Kidney glomerular epithelial cell (primary cell): ENCODE measurements around the gene RAP2B.
"Not testable (repeated sequence)": the region's sequence is repeated elsewhere in the genome, so short reads cannot be mapped to it uniquely, and the experiment has no call there.

ENCODE experiments used
- DNase-seq: peaks from one replicate; lab custom pipeline; 2025; lab: John Stamatoyannopoulos, UW

The RAP2B gene

DNA sequence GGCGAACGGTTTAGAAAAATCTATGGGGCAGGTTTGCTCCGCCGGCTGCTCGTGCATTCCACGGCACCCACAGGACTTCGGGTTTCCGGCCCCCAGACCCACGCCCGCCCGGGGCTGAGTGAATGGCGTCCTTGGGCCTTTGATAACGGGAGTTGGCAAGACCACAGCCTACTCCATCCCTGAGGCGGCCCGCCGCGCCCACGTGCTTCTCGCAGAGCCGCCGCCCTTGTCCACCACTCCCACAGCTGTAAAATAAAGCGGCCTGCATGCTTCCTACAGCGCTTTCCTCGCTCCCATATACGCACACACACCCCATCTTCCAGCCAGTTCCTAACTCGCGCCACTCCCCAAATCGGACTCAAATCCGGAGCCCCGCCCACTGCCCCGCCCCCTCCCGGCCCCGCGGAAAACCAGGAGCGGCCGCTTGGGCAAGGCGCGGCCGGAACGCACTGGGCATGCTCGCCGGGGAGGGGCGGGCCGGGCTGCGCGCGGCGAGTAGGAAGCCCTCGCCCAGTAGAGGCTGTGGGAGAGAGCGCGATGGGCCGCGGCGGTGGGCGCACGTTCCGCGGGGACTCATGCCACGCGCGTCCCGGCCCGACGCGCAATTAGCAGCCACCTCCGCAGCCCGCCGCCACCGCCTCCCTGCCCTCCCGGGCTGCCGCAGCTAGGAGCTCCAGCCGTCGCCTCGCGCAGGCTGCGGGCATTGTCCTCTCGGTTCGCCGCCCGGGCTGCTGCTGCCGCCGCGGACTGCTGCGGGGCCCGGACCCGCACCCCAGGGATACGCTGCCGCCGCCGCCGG is at the start of gene RAP2B:
Gene RAP2B (plus strand): TSS at position 513 of the 799 bp plus-strand sequence. CDS start 468 bp downstream, outside the sequence.
- peak; percentile 85 for DNase-seq

DNA sequence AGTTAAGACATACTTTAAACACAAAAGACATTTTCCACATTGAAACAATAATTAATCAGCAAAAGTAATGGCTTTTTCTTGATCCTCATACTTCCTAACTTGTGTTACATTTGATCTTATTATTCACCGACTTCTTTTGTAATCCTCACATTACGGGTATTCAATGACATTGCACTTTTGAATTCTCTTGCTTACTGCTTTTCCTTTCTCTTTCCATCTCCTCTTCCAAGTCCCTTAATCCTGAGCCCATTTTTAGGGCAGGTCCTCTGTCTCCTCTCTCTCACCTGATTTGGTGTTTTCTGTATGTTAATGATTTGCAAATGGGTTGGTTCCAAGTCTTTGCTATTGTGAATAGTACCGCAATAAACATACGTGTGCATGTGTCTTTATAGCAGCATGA is 48.5 kb upstream of the RAP2B start:
- DNase-seq = no peak

DNA sequence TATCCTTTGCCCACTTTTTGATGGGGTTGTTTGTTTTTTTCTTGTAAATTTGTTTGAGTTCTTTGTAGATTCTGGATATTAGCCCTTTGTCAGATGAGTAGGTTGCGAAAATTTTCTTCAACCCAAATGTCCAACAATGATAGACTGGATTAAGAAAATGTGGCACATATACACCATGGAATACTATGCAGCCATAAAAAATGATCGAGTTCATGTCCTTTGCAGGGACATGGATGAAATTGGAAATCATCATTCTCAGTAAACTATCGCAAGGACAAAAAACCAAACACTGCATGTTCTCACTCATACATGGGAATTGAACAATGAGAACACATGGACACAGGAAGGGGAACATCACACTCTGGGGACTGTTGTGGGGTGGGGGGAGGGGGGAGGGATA is 47.8 kb upstream of the RAP2B start:
- DNase-seq = not testable (repeated sequence)

DNA sequence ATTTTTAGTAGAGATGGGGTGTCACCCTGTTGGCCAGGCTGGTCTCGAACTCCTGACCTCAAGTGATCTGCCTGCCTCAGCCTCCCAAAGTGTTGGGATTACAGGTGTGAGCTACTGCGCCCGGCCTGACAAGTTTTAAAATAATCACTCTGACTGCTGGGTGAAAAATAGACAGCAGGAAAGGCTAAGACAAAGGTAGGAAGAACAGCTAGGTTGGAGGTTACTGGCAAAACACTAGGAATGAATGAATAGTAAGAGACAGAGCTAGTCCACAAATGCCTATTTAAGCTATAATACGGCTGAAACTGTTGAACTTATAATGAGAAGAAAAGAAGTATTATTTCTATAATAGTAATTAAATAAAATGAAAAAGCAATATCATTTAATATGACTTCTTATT is 46.7 kb upstream of the RAP2B start:
- DNase-seq = no peak

DNA sequence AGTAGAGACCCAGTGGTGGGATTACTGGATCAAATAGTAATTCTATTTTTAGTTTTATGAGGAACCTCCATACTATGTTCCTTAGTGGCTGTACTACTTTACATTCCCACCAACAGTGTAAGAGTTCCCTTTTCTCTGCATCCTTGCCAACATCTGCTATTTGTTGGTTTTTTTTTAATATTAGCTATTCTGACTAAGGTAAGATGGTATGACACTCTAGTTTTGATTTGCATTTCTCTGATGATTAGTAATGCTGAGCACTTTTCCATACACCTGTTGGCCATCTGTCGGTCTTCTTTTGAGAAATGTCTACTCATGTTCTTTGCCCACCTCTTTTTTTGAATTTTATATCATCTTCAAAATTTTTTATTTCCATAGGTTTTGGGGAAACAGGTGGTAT is 34.2 kb upstream of the RAP2B start:
- DNase-seq = no peak

DNA sequence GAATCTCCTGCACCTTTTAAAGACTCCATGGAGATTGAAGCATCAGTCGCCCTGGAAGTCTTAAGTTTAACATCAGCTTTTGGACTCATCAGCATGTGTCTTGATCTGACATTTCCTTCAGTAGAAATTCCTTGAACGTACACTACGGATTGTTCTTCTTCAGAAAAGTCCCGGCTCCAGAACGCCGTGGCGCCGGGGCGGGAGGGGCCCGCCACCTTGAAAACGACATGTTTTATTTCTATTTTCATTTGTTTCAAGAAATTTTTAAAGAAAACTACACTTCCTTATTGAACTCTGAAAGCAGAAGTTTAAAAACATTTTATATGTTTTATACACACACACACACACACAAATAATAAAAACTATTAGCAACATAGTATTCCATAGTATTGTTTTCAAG is 32.6 kb upstream of the RAP2B start:
- DNase-seq = no peak

DNA sequence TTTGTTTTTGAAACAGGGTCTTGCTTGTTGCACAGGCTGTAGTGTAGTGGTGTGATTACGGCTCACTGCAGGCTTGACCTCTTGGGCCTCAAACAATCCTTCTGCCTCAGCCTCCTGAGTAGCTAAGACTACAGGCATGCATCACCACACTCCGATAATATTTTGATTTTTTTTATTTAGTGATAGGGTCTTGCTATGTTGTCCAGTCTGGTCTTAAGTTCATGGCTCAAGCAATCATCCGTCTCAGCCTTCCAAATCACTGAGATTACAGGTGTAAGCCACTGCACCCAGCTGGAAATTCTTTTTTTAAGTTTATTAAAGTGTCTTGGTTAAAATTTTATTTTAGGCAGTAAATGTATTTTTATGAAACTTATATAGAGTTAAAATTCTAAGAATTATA is 32.2 kb upstream of the RAP2B start:
- DNase-seq = no peak

DNA sequence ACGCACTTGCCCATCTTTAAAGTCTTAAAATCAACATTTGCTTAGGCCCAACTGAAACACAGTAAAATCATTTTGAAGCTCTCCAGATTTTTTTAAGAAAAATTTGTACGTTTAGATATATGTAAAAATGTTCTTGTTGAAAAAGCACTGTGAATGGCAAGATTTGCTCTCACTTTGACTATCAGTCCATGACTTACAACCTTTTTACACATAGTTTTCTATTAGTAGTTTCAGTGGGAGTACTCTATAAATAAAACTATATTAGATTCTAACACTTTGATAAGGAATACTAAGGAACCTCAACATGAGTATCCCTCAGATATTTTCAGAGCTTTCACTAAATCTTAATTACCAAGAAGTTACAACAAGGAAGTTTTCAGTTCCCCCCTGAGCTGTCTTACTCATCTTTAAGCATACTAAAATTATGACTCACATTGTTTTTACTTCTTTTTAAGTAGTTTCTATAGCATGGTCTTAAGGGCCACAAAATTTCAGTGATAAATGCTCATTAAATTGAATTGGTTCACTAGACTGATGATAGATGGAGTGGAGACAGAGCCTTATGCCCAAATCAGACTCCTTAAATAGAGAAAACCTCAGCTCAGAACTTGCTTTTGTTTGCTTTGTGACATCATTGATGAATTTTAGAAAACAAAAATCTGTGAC is 31.6 kb upstream of the RAP2B start:
- peak; percentile 76 for DNase-seq

DNA sequence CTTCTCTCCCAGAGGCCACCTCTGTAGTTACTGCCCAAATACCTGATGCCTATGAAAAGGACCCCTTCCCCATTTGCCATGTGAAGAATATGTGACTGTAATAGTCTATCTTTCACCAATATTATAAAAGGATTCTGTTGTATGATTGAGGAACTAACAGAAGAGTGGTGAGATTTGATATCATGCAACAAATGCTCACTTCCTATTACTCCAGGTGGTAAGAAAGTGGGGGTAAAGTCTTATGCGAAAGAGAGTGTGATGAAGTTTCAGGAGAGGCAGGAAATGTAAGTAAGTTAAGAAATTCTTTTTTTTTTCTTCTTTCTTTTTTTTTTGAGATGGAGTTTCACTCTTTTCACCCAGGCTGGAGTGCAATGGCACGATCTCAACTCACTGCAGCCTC is 24.4 kb upstream of the RAP2B start:
- no peak for DNase-seq

DNA sequence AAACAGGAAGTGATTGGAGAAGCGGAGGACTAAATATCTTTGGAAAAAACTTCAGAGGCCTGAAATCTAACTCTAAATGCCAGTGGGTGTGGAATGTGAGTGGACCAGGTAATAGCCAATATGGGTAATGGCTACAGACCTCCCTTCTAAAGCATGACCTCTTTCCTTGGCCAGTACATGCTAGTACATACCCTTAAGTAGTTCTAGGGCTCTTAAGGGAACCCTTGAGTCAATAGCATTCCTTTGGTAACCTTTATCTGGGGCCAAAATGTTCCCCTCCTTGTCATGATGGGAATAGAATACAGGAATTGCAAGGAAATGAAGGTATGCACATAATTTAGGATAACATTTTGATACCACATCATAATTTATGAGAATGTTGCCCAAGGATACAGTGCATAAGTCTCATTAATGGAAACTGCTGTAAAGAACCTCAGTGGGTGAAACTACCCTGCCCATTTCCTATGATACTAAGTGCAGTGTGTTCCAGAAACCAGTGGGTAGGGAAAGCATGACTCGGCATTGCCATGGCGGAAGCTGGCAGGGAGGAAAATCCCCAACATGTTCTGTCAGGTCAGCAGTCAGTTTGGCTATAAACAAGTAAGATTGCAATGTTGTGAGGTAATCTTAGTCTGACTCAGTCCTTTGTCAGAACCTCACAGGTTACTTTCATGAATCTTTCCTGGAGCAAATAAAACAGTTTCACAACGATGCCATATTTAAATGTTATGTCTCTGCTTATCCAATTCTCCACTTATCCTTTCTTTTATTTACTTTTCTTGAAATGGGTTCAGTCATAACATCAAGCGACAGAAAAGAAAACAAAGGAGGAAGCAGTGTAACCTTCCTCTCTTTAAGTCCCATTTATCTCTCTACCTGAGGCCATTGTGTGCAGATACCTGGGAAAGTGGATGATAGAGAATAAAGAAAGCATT is 23.5 kb upstream of the RAP2B start:
- DNase-seq = peak; percentile 98

DNA sequence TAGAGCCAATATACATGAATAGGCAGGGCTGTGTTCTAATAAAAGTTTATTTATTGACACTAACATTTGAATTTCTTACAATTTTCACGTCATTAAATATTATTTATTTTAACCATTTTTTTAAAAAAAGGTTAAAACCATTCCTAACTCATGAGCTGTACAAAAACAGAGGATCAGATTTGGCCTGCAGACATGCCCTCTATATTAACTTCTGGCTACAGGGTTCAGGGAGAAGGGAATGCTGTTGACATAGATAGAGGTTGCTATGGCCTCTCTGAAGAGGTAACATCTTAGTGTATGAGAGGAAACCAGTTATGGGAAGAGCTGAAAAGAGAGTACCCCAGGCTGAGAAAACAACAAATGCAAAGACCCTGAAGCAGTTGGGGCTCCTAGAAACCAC is 19.1 kb upstream of the RAP2B start:
- no peak for DNase-seq

DNA sequence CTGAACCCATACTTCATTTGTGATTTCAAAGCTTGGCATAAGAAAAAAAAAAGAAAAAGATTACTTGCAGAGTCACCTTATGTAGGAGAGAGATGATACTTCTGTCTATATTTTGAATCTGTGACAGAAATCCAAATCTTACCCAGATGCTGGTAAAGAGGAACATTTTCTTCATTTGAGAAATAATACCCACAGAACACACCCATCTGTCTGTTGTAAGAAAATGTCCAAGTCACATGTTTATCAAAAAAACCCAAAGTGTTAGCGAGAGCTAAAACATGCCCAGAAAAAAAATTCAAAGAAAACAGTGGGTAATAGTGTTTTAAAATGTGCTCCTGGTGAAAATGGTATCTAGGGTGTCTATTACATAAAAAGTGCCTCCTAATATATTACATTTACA is 18.0 kb upstream of the RAP2B start:
- no peak for DNase-seq

DNA sequence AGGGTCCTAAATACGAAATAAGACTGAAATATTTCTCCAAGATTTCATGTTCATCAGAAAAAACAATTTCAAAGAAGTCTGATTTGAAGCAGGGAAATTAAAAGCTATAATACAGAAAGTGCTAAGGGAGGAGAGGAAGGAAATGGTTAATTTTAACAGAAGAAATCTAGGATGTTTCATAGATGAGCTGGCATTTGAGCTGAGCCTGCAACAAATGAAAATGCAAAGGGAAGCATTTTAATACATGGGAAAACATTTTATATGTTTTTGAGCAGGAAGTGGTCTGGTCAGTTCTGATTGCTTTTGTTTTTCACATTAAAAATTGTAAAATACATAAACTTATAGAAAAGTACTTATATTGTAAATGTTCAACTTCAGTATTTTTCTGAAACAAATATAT is 17.2 kb upstream of the RAP2B start:
- peak; percentile 64 for DNase-seq

DNA sequence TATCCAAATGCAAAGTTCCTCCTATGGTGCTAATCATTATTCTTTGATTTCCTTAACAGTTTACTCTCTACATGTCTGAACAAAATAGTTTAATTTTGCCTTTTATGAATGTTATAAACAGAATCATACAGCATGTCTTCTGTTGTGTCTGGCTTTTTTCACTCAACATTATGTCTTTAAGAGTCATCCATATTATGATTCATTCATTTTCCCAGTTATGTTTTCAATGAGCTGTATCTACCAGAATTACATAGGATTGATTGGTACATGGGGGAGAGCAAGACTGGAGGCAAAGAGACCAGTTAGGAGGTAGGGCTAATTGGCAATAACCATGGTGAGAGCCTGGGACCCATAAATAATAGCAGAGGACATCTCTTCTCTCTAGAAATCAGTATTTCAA is 16.6 kb upstream of the RAP2B start:
- DNase-seq = no peak

DNA sequence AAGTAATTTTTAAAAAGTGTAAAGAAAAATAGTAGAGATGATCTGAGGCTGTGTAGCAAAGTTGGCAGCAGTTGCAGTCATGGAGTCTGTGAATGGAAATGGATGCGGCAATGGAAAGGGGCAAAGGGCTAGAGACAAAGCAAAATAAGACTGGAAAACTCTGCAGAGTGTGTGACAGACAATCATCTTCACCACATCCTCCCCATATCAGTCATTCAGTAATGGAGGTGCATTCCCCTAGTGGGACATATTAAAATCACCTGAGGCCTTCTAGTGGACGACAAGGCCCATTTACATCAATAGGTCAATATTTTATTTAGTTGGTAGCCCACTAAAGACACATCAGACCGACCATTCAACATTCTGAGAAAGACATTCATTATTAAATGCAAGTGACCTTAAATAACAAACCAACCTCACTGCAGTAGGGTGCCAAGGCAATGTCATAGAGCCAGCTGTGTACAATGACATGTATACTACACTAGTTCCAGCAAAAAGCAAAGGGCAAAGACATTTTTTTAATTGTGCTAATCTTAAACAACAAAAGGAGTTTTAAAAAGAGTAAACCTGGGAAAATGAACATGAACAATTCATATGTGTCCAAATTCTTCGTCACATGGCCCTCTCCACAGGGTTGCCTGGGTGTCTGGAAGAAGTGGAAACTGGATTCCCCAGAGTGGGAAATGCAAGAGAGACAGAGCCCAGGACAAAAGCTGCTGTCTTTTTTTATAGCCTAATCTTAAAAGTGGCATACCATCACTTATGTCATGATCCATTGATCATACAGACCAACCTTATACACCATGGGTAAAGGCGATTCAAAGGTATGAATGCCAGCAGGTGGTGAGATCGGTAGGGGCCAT is 15.6 kb upstream of the RAP2B start:
- DNase-seq = no peak

DNA sequence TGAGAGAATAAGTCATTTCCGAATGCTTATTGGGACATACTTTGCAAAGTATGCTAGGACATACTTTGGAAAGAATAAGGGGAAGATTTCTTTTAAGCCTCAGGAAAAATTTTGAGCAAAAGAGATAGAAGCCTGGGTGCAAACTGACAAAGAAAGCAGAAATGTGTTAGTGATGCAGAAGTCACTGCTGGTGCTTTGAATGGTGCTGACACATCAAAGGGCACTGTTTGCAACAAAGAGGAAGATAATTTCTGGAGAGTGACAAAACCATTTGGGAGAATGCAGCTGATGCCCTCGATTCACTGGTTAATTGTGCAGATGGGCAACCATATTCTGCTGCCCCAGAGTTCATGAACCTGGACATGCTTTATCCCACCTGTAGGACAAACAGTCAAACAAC is 11.0 kb upstream of the RAP2B start:
- no peak for DNase-seq

DNA sequence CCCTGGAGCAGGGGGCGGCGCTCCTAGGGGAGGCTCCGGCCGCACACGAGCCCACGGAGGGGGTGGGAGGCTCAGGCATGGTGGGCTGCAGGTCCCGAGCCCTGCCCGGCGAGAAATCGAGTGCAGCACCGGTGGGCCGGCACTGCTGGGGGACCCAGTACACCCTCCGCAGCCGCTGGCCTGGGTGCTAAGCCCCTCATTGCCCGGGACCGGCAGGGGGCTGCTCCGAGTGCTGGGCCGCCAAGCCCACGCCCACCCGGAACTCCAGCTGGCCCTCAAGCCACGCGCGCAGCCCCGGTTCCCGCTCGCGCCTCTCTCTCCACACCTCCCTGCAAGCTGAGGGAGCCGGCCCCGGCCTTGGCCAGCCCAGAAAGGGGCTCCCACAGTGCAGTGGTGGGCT is 6.2 kb upstream of the RAP2B start:
- DNase-seq = not testable (repeated sequence)

DNA sequence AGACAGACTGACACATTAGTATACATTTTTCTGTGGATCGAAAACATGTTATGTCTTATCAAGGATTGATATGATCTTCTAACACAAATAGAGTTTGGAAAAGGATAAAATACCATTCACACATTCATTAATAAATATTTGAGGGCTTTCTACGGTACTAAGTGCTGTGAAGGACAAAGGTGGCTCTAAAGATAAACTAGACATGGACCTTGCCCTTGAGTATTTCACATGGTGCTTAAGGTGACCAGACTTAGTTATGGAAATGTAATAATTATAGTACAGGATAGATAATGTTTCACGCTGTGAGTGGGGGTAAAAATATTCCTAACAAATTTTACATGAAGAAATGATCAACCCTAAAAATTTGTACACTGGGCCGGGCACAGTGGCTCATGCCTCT is 3.8 kb upstream of the RAP2B start:
- no peak for DNase-seq

DNA sequence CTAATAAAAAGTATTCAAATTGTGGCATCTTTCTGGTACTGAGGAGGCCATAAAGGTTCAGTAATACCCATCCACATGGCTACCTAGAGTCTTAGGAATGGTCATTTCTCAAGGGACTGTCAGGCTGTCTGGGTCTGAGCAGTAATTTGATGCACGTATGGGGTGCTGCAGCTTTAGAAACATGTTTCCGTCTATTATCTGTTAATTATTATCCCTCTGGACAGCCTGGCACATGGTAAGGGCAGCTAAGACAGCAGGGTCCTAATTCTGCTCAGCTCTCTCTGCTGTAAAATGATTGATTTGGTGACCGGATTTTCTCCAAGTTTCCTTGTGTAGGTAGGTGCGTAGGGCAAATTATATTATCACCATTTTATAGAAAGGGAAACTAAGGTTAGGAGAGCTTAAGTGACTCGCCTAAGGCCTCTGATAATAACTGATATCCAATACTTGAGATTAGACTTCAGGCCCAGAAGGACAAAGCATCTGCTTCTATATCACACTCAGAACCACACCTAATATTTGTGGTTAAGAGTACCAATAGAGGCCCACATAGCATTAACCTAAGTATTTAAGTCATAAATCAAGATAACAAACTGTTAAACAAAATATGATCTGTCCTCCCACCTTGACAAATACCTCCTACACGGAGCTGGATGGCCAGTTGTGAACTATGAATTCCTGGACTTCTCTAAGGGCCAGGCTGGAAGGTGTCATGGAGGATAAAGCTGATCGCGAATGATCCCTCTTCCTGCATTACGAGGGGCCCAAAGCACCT is 2.9 kb upstream of the RAP2B start:
- DNase-seq = no peak

DNA sequence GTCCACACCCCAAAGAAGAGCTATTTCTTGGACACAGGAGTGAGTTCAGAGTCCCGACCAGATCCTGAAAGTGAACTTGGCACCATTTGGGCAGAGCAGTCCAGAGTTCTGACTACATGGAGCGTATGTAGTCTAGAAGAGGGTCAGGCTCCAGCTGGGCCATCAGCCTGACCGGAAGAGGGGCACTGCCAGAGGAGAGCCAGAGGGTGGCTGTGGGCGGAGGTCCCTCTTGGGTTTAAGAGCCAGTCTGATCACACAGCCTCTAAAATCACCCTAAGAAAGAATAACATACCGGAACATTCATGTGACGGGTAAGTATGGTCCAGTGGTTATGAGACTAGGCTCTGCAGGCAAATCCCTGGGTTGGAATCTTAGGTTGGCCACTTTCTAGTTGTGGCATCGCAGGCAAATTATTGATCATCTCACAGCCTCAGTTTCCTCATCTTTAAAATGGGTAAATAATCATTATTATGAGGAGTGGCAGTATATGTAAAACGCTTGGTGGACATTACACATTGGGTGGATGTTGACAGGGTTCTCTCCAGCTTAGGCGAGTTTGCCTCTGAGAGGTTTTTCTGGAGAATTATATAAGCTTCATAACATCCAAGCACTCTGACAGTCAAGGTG is 2.1 kb upstream of the RAP2B start:
- no peak for DNase-seq
